ACC112 (cell line): ENCODE data around the gene NEB.

Experiments
- H2AFZ ChIP-seq: fragments of 200-600 bp; sonication (generic); one replicate; pipeline ENCODE4 v1.6.0; 2017; ENCODE audit warnings: antibody characterized with exemption, low read length; ENCODE audit not compliant: unreplicated experiment
- H3K27ac ChIP-seq: fragments of 200-600 bp; sonication (generic); 2 replicates; pipeline ENCODE4 v1.5.1; 2014; ENCODE audit warnings: low read depth, mild to moderate bottlenecking, antibody characterized with exemption, low read length, moderate library complexity
- H3K27me3 ChIP-seq: fragments of 200-600 bp; sonication (generic); 2 replicates; pipeline ENCODE4 v1.6.1; 2014; ENCODE audit warnings: mild to moderate bottlenecking, antibody characterized with exemption, low read length, moderate library complexity, mixed read lengths; ENCODE audit not compliant: insufficient read depth
- H3K36me3 ChIP-seq: fragments of 200-600 bp; sonication (generic); 2 replicates; pipeline ENCODE4 v1.6.1; 2016; ENCODE audit warnings: mild to moderate bottlenecking, antibody characterized with exemption, low read length, moderate library complexity, mixed read lengths; ENCODE audit not compliant: insufficient read depth
- H3K4me1 ChIP-seq: fragments of 200-600 bp; sonication (generic); one replicate; pipeline ENCODE4 v1.6.1; 2016; ENCODE audit warnings: low read length, mixed read lengths; ENCODE audit not compliant: insufficient read depth, unreplicated experiment, control insufficient read depth
- H3K4me3 ChIP-seq: fragments of 200-600 bp; sonication (generic); 2 replicates; pipeline ENCODE4 v1.5.1; 2014; ENCODE audit warnings: mild to moderate bottlenecking, low read depth, low read length
- H3K79me2 ChIP-seq: fragments of 200-600 bp; sonication (generic); one replicate; pipeline ENCODE4 v1.6.0; 2016; ENCODE audit warnings: low read length; ENCODE audit not compliant: control insufficient read depth, unreplicated experiment, insufficient read depth

NEB gene

DNA sequence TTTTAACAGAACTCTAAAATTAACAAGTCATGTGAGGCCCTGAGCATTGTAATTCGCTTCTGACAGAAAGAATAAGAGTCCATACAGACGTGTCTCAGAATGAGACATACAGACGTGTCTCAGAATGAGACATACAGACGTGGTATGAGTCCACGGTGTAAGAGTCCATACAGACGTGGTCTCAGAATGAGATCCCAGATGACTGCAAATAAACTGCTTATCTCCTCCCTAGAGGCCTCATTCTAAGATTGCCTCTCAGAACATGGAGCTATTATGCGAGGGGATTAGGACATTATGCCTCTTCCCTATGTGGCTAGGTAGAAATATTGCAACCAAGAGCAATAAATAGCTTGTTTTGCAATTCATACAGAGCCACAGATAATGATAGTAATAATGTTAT is 63.9 kb downstream of the NEB start:
- H3K4me1 ChIP-seq = no peaks in the 10 kb centered on the region
- no peak overlapping the region for H3K27ac ChIP-seq
- peaks cover 7% of the 10 kb centered on the region for H3K27me3 ChIP-seq
- no peak overlapping the region for H3K4me3 ChIP-seq
- no peak overlapping the region for H2AFZ ChIP-seq
- H3K79me2 ChIP-seq = no peaks in the 10 kb centered on the region
- H3K36me3 ChIP-seq = no peaks in the 10 kb centered on the region

DNA sequence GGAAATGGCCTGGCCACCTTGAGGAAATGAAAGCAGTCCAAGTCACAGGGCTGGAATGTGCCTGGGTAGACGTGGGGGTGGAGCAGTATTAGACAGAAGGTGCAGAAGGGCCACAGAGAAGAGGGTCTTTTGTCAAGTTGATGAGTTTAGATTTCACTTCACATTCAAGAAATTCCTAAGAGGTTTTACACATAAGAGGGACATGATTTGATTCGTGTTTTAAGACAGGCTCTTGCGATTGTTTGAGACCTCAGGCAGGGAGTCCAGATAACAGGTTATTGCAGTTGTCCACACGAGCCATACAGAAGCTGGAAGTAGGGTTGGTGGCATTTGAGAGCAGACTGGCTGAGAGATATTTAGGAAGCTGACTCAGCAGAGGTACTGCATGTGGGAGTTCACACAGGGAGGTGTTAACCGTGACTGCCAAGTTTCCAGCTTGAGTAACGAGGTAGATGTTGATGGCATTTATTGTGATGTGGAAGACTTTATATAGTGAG is 64.6 kb downstream of the NEB start:
- Histone ChIP-seq H3K79me2 (no peaks in the 10 kb centered on the region), H3K4me1 (no peaks in the 10 kb centered on the region), H3K27me3 (peaks cover 4% of the 10 kb centered on the region; the same call in 1 of the 2 replicates), H3K27ac (no peak overlapping the region), H3K36me3 (no peaks in the 10 kb centered on the region), H2AFZ (no peak overlapping the region), H3K4me3 (no peak overlapping the region)

GRCh38 chr2:151668737-151669136 is 65.5 kb downstream of the NEB start:
- H3K79me2 ChIP-seq = no peaks in the 10 kb centered on the region
- no peak overlapping the region for H2AFZ ChIP-seq
- H3K4me1 ChIP-seq = no peaks in the 10 kb centered on the region
- no peaks in the 10 kb centered on the region for H3K27me3 ChIP-seq
- H3K4me3 ChIP-seq = no peak overlapping the region
- no peaks in the 10 kb centered on the region for H3K36me3 ChIP-seq
- no peak overlapping the region for H3K27ac ChIP-seq

GRCh38 chr2:151665959-151666358 is 68.3 kb downstream of the NEB start:
- Histone ChIP-seq H3K27ac (no peak overlapping the region), H3K27me3 (peaks cover 15% of the 10 kb centered on the region), H3K36me3 (no peaks in the 10 kb centered on the region), H3K79me2 (no peaks in the 10 kb centered on the region), H3K4me3 (no peak overlapping the region), H3K4me1 (no peaks in the 10 kb centered on the region), H2AFZ (peak overlapping the region; percentile 14)

GRCh38 chr2:151664520-151664919 is 69.8 kb downstream of the NEB start:
- H3K79me2 ChIP-seq = no peaks in the 10 kb centered on the region

GRCh38 chr2:151661625-151662024 is 72.7 kb downstream of the NEB start:
- Histone ChIP-seq H3K4me3 (no peak overlapping the region), H3K79me2 (no peaks in the 10 kb centered on the region), H3K27me3 (peaks cover 15% of the 10 kb centered on the region), H3K4me1 (no peaks in the 10 kb centered on the region), H3K27ac (no peak overlapping the region), H3K36me3 (no peaks in the 10 kb centered on the region), H2AFZ (no peak overlapping the region)

More at GRCh38 chr2:151664520-151664919, 69.8 kb downstream of the NEB start:
- Histone ChIP-seq H3K36me3 (no peaks in the 10 kb centered on the region), H3K4me3 (no peak overlapping the region), H3K27ac (no peak overlapping the region), H2AFZ (no peak overlapping the region), H3K4me1 (no peaks in the 10 kb centered on the region), H3K27me3 (peaks cover 15% of the 10 kb centered on the region)

DNA sequence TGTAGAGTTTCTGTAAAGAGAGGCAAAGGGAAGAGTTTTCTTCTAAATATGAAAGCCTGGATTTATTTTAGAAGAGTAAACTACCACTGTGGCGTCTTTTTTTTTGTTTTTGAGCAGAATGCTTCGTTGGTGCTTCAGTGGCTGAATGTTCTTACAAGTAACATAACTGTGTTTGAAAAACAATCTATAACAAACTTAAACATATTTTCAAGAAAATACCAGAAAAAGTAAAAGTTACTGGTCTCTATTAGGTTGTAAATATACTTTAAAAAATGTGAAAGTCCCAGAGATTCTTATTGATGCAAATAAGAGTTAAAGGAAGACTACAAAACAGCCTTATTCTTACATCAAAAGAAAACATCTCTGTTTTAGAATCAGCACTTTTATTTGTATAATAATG is 76.2 kb downstream of the NEB start:
- Histone ChIP-seq H3K27ac (no peak overlapping the region), H3K4me3 (no peak overlapping the region), H3K79me2 (no peaks in the 10 kb centered on the region), H2AFZ (no peak overlapping the region), H3K4me1 (no peaks in the 10 kb centered on the region), H3K27me3 (peaks cover 16% of the 10 kb centered on the region), H3K36me3 (no peaks in the 10 kb centered on the region)

DNA sequence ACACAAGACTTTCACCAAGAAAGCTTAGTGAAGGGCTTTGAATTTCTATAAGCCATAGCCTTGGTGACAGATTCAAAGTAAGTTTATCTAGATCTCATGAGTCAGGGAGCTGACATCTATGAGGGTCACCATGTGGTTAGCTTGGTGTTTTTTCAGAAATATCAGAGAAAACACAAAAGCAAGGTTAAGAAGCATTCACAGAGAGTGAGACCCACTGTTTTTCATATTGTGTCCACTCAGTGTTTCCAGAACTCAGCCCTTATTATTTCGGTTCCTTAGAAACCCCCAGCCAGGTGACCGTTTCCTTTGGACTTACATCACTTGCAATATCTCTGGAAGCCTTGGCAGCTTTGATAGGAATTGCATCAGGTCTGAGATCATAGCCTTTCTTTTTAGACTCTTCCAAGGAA is 76.6 kb downstream of the NEB start:
- H3K4me1 ChIP-seq = no peaks in the 10 kb centered on the region
- no peak overlapping the region for H3K4me3 ChIP-seq
- H2AFZ ChIP-seq = no peak overlapping the region
- peaks cover 12% of the 10 kb centered on the region for H3K27me3 ChIP-seq
- no peak overlapping the region for H3K27ac ChIP-seq
- no peaks in the 10 kb centered on the region for H3K79me2 ChIP-seq
- H3K36me3 ChIP-seq = no peaks in the 10 kb centered on the region

DNA sequence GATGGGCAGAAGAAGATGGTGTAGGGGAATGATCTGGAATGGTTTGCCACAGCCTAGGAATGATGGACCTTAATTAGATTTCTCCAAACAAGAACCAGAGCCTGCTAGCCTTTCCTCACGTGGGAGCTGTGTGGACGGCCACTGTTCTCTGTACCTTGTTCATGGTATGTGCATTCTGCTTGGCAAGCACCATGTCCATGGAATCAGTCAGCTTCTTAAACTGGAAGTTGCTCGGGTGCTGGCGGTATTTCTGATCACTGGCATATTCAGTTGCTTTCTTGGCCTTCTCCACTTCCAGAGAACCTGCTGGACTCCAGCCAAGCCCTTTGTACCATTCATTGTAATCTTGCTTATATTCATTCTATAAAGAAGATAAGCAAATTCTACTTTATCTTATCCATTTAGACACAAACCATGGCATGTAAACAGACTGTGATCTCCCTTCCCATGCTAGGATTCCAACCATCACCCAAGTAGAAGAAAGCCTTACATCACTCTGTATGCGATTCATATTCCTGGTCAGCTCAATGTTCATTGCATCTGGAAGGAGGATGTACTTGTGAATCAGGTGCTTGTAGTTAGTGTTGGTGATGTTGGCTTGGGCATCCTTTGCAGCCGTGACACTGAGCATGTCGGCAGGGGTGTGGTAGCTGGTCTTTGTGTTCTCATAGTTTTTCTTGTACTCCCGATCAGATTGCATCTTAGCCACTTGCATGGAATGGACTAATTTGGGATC is 78.4 kb downstream of the NEB start:
- H3K36me3 ChIP-seq = no peaks in the 10 kb centered on the region
- H2AFZ ChIP-seq = no peak overlapping the region
- peaks cover 5% of the 10 kb centered on the region; the same call in 1 of the 2 replicates for H3K27me3 ChIP-seq
- no peaks in the 10 kb centered on the region for H3K4me1 ChIP-seq
- H3K27ac ChIP-seq = no peak overlapping the region
- H3K4me3 ChIP-seq = no peak overlapping the region
- no peaks in the 10 kb centered on the region for H3K79me2 ChIP-seq

DNA sequence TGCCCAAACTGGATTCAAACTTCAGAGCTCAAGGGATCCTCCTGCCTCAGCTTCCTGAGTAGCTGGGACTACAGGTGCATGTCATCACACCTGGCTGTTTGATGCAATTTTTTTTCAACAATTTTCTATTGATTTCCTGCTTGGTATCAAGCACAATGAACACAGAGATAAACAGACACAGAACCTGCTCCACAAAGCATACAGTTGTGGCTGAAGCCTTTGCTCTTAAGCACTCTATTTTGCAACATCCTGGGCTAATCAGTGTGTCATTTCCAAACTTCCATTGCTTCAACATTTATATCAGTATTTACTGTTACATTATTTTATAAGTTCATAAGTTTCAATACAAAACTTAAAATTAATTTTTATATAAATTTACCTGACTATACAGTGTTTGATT is 79.4 kb downstream of the NEB start:
- no peaks in the 10 kb centered on the region for H3K36me3 ChIP-seq
- peaks cover 5% of the 10 kb centered on the region; the same call in 1 of the 2 replicates for H3K27me3 ChIP-seq
- no peaks in the 10 kb centered on the region for H3K4me1 ChIP-seq
- no peak overlapping the region for H3K27ac ChIP-seq
- no peak overlapping the region for H3K4me3 ChIP-seq
- no peaks in the 10 kb centered on the region for H3K79me2 ChIP-seq
- H2AFZ ChIP-seq = no peak overlapping the region

DNA sequence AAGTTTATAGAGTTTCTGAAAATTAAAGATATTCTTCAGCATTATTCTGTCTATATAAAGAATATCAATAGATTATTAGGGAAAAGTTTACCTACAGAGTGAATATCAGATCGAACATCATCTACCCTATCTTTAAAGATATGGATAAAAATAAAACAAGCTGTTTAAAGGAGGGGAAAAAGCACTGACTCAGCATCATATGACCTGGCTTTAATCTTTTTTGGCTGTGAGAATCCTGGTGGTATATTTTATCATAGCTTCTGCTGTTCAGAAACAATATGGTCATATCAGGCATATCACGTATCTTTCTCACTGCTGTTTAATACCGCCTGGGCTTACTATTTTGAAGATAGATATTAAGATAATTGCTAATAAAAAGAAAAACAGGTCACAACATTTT is 80.2 kb downstream of the NEB start:
- Histone ChIP-seq H3K79me2 (no peaks in the 10 kb centered on the region), H3K4me3 (no peak overlapping the region), H3K4me1 (no peaks in the 10 kb centered on the region), H2AFZ (no peak overlapping the region), H3K36me3 (no peaks in the 10 kb centered on the region), H3K27ac (no peak overlapping the region), H3K27me3 (peaks cover 5% of the 10 kb centered on the region; the same call in 1 of the 2 replicates)
